Glomerular endothelial cell (primary cell): ENCODE measurements around the gene TLCD3A. TPM values are rescaled to one million over a fixed set of nuclear protein-coding genes. Genes with fewer than 3 reads are reported as not detected.
"Not testable (repeated sequence)": the region's sequence is repeated elsewhere in the genome, so short reads cannot be mapped to it uniquely, and the experiment has no call there.

Experiments used
- DNase-seq: peaks from one replicate; pipeline ENCODE4 v3.0.0-alpha.2; 2011; ENCODE audit warnings: low read depth, low spot score; ENCODE audit errors: extremely low read depth
- total RNA-seq: library from RNA; depleted of rRNA; stranded (reverse); fragments of >200 nt; gene quantifications from 2 replicates; pipeline ENCODE4 v1.2.3, GENCODE V29; 2015

TLCD3A gene
- 14.6 and 28.7 TPM in 2 replicates for total RNA-seq

DNA sequence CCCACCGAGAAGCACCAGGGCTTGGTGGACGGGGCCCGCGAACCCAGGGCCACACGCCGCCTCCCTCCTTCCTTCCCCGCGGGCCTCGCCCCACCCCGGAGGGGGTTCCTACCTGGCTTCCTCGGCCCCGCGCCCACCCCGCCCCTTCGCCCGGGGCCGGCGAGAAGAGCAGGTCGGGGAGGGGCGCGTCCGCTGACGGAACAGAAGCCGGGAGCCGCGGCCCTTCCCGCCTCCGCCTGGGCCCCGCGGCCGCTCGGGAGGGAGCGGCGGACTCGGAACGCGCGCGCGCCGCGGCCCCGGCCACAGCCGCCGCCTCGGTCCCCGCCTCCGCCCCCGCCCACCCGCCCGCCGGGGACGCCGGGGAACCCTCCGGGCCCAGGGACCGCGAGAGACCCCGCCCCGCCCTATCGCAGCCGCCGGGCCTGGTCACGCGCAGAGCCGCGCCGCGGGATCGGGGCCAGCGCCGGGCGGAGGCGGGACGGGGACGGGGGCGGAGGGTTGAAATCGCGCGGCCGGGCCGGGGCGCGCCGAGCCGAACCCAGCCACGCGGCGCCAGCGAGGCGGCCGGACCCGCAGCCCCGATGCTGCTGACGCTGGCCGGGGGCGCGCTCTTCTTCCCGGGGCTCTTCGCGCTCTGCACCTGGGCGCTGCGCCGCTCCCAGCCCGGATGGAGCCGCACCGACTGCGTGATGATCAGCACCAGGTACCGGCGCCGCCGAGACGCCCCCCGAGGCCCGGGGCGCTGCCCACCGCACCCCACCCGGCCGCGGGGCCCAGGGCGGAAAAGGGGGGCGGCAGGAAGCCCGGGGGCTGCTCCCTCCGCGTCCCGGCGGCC is at the start of gene TLCD3A:
Gene TLCD3A (plus strand): TSS at position 530 of the 835 bp plus-strand sequence. CDS start 52 bp downstream, at position 582.
- no peak for DNase-seq

GRCh38 chr17:683040-683439 is 49.4 kb upstream of the TLCD3A start:
- no peak for DNase-seq

- DNase-seq: no peak
Measured at GRCh38 chr17:683499-684254, 48.7 kb upstream of the TLCD3A start.

DNA sequence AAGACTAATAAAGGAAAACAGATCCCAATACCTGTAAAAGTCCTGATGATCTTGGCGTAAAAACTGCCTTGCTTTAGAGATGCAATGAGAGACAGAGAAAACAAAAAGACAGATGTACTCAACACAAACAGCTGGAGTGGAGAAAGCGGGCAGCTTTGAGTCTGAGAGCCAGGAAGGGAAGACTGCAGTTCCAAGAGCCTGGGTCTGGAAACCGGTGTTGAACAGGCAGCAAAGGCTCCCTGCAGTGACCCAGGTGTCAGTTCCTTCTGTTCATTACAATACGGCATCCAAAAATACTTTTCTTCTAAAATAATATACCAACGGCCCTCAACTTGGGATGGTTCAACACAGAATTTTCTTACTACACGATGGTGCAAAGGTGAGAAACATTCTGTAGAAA is 47.4 kb upstream of the TLCD3A start:
- DNase-seq: no peak

DNA sequence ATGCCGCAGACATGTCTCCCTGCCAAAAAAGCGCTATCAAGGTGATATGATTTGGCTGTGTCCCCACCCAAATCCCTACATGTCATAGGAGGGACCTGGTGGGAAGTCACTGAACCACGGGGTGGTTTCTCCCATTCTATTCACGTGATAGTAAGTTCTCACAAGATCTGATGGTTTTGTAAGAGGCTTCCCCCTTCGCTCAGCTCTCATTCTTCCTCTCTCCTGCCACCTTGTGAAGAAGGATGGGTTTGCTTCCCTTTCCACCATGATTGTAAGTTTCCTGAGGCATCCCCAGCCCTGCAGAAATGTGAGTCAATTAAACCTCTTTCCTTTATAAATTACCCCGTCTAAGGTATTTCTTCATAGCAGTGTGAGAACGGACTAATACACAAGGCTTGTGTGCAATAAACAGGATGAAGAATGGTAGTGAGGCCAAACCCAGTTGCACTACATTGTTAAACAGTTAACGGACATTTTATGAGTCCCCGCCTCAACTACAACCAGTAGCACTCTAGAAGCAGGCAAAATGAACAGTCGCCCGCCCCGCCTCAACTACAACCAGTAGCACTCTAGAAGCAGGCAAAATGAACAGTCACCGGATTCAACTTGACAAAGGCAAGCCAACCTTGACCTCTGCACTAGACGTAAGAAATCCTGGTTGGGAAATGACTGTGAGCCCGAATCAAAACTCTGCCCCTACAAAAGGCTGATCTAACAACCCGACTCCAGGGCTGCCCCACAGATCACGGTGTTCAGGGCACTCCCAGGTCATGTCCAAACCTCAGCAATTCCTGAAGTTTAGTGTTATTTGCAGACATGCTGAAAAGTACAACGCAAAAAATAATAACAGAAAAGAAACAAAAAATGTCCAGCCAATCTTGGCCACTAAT is 44.1 kb upstream of the TLCD3A start:
- DNase-seq: no peak

DNA sequence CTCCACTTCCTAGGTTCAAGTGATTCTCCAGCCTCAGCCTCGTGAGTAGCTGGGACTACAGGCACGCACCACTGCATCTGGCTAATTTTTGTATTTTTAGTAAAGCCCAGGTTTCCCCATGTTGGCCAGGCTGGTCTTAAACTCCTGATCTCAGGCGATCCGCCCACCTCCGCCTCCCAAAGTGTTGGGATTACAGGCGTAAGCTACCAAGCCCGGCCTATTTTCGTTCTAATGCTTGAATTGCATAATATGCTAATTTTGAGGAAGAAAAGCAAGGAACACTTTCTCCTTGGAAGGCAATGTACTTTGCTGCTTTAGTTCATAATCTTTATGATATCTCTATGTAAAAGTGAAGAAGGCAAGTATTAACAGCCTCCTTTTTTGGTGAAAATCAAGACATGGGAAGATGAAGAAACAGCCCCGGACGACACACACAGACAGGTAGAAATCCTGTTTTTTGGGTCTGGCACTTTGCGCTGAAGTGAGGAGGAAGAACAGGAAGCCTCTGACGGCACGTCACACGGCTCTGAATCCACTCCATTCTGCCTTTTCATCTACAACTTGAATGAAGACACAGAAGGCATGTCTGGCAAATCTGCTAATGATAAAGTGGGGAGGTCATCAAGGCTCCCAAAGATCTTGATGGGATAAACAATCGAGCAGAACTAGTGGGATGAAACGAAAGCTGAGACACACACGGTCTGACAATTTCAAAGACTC is 42.7 kb upstream of the TLCD3A start:
- no peak for DNase-seq

GRCh38 chr17:690361-690760 is 42.0 kb upstream of the TLCD3A start:
- no peak for DNase-seq

DNA sequence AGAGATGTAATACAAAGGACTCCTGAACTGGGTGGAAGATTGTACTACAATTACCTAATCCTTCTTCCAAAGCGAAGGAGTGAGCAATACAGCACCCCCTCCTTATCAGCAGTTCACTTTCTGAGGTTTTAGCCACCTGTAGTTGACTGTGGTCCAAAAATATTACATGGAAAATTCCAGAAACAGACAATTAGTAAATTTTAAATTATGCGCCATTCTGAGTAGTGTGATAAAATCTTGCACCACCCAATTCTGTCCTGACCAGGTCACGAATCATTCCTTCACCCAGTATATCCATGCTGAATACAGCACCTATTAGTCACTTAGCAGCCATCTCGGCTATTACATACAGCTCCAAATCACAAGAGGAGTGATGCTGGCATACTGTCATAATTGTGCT is 41.0 kb upstream of the TLCD3A start:
- DNase-seq: no peak

- DNase-seq: no peak
Measured at GRCh38 chr17:692116-692515, 40.3 kb upstream of the TLCD3A start.

DNA sequence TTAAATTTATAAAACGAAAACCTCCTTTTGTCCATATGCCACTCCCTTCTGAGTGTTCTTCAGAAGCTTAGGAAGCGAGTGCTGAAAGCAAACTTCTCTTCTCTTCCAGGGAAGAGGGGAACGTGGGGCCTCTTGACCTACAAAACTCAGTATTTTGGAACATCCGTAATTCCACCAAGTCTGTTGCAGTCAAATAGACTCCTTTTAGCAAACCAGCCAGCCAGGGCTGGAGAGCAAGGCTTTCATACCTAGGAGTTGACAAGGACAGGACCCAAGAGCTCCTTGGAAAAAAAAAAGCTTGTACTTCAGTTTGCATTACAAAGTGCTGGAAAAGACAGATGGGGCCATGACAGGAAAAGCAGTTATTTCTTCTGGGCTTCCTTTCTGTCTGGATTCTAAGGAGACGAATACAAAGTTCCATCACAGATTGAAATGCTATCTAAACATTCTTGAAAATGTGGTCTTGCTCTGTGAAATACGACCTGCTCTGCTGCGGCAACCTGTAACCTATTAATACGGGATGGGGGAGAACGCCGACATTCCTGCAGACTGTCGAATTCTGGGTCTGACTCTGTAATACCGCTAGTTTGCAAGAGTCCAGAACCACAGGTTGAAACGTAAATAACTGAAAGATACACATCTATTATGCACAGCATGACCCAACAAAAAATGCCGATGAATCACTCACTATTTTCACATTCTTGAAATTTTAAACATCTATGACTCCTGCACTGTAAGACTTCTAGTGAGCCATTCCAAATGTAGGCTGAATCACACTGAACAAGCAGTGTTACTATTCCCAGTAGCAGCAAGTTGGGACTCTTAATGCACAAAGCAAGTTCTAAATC is 38.4 kb upstream of the TLCD3A start:
- peak; percentile 78 for DNase-seq

GRCh38 chr17:696369-696768 is 36.0 kb upstream of the TLCD3A start:
- DNase-seq: no peak

- no peak for DNase-seq
Measured at GRCh38 chr17:697682-698081, 34.7 kb upstream of the TLCD3A start.

GRCh38 chr17:698096-698495 is 34.3 kb upstream of the TLCD3A start:
- not testable (repeated sequence) for DNase-seq

- DNase-seq: no peak
Measured at GRCh38 chr17:699345-699744, 33.1 kb upstream of the TLCD3A start.

DNA sequence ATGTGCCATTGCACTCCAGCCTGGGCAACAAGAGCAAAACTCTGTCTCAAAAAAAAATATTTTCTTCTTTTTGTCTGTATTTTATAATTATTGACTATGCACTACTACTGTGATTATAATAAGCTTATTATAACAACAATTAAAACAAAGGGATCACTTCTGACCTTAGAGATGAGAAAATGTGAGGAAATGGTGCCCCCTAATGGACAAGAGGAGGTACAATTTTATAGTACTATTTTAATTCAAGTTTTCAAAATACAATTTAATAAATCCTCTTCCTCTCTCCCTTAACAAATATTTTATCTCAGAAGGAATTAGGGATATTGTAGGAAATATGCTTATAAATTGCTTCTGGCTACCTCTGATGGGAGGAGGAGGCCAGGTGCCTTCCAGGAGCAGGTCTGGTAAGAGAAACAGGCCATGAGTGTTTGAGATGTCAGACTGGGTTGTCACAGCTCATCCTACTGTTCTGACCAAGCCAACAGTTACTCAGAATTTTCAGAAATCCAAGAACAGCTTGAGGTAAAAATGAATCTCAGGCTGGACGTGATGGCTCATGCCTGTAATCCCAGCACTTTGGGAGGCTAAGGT is 31.8 kb upstream of the TLCD3A start:
- DNase-seq: no peak

DNA sequence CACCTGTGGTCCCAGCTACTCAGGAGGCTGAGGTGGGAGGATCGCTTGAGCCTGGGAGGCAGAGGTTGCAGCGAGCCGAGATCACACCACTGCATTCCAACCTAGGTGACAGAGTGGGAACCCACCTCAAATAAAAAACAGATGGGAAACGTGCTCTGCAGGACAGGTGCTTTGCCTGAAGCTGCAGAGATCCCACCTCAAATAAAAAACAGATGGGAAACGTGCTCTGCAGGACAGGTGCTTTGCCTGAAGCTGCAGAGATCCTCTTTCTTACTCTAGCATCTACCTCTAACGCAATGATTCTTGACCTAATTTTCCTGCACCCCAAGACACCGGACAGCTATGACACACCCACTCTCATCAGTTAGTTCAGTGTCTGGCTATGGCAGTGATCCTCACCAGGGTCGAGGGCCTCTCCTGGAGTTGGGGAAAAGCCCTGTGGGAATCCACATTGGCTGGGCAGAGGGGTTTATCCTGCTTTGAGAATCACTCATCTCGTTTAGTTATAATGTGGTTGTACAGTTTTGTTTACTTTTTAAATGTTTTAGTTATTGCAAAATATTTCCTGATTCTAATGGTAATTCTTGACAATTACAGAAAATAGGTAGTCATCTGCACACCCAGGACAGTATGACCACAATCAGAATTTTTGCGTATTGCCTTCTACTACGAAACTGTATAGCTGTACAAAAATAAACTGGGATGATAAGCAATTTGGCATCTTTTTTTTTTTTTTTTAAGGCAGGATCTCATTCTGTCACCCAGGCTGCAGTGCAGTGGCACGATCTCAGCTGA is 29.1 kb upstream of the TLCD3A start:
- DNase-seq: no peak

GRCh38 chr17:704111-704864 is 28.1 kb upstream of the TLCD3A start:
- DNase-seq: no peak

- no peak for DNase-seq
Measured at GRCh38 chr17:705011-705410, 27.4 kb upstream of the TLCD3A start.
